Keratinocyte (primary cell): ENCODE results near the gene FBXO31.

Experiments used
- EZH2 ChIP-seq: IDR thresholded peaks from one replicate; pipeline ENCODE4 v1.6.1; 2012; ENCODE audit warnings: inconsistent platforms, mild to moderate bottlenecking, low read length, moderate library complexity
- TF ChIP-seq, protein P1 (sequence below), 3 experiments: IDR thresholded peaks in 1 of 3; conservative IDR thresholded peaks in 1 of 3; optimal IDR thresholded peaks in 1 of 3; 2 replicates in 2 of 3; 3 replicates in 1 of 3; pipeline versions ENCODE3 to v1.5.1; 2011; ENCODE audit warnings: low read length in 3 of 3, mild to moderate bottlenecking in 3 of 3, moderate library complexity in 2 of 3, control low read depth in 1 of 3, inconsistent platforms in 1 of 3; ENCODE audit not compliant: insufficient read depth in 2 of 3; ENCODE audit errors: extremely low read depth in 1 of 3

DNA sequence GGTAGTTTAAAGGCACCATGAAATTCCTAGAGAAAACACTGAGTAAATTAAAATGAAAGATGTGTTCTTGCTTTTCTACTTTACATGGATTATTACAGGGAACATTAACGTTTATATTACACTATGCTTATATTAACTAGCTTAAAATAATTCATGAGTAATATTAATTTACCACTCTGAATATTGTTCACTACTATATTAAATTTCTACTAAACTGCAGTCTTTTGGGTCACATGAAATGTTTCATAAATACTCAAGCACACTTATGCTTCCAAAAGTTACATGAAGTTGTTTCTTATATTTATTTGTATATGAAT, 5.2 kb upstream of the FBXO31 start:
- TF ChIP-seq, protein P1, sequence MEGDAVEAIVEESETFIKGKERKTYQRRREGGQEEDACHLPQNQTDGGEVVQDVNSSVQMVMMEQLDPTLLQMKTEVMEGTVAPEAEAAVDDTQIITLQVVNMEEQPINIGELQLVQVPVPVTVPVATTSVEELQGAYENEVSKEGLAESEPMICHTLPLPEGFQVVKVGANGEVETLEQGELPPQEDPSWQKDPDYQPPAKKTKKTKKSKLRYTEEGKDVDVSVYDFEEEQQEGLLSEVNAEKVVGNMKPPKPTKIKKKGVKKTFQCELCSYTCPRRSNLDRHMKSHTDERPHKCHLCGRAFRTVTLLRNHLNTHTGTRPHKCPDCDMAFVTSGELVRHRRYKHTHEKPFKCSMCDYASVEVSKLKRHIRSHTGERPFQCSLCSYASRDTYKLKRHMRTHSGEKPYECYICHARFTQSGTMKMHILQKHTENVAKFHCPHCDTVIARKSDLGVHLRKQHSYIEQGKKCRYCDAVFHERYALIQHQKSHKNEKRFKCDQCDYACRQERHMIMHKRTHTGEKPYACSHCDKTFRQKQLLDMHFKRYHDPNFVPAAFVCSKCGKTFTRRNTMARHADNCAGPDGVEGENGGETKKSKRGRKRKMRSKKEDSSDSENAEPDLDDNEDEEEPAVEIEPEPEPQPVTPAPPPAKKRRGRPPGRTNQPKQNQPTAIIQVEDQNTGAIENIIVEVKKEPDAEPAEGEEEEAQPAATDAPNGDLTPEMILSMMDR (optimal IDR thresholded peaks at IDR 0.05 in 1 of 3, IDR thresholded peaks at IDR 0.05 in 1 of 3, conservative IDR thresholded peaks at IDR 0.05 in 1 of 3; ENCODE audit: extremely low read depth in 1 of 3, insufficient read depth in 2 of 3, low read length in 3 of 3) = no peak
- no peak for TF ChIP-seq EZH2
